ELF-1 (cell line): ENCODE data around the gene IQCE.
"Not testable (repeated sequence)": the region's sequence is repeated elsewhere in the genome, so short reads cannot be mapped to it uniquely, and the experiment has no call there.

Experiments used
- DNase-seq: peaks from one replicate; pipeline ENCODE4 v3.0.0-alpha.2; 2016; ENCODE audit warnings: low read depth, low spot score

Gene IQCE

GRCh38 chr7:2576742-2577491, 18.1 kb downstream of the IQCE start:
- DNase-seq, result no peak

- DNase-seq, result no peak
These were observed 19.3 kb downstream of the IQCE start for GRCh38 chr7:2577914-2578680.

GRCh38 chr7:2580636-2581035, 21.9 kb downstream of the IQCE start:
- no peak for DNase-seq

GRCh38 chr7:2582006-2582735, 23.4 kb downstream of the IQCE start:
- no peak for DNase-seq

- DNase-seq, result no peak
These were observed 25.2 kb downstream of the IQCE start for GRCh38 chr7:2583798-2584580.

GRCh38 chr7:2585446-2585845, 26.7 kb downstream of the IQCE start:
- DNase-seq, result no peak

GRCh38 chr7:2586326-2587020, 27.7 kb downstream of the IQCE start:
- no peak for DNase-seq

GRCh38 chr7:2587134-2587533, 28.4 kb downstream of the IQCE start:
- DNase-seq, result no peak

GRCh38 chr7:2587778-2588177, 29.0 kb downstream of the IQCE start:
- DNase-seq, result no peak

- DNase-seq, result no peak
These were observed 30.6 kb downstream of the IQCE start for GRCh38 chr7:2589341-2589740.

GRCh38 chr7:2589941-2590340, 31.2 kb downstream of the IQCE start:
- DNase-seq, result not testable (repeated sequence)

GRCh38 chr7:2592375-2592865, 33.6 kb downstream of the IQCE start:
- DNase-seq, result no peak

GRCh38 chr7:2593036-2593727, 34.4 kb downstream of the IQCE start:
- DNase-seq, result no peak

GRCh38 chr7:2594599-2594998, 35.8 kb downstream of the IQCE start:
- no peak for DNase-seq

GRCh38 chr7:2595258-2595860, 36.6 kb downstream of the IQCE start:
- no peak for DNase-seq

GRCh38 chr7:2596464-2597272, 37.9 kb downstream of the IQCE start:
- DNase-seq, result no peak

- DNase-seq, result no peak
These were observed 38.5 kb downstream of the IQCE start for GRCh38 chr7:2597273-2597640.

- no peak for DNase-seq
These were observed 39.5 kb downstream of the IQCE start for GRCh38 chr7:2598154-2598823.
